ENCODE measurements around the gene ITPR1.

The ITPR1 gene

GRCh38 chr3:4531478-4532025, 38.4 kb downstream of the ITPR1 start:
- in situ Hi-C loops (cut with HindIII; ENCODE audit: low sequenced_read_pairs) = no loop called here
- no peak for DNase-seq (ENCODE audit: low read depth, low spot score)
- TF ChIP-seq, protein P1, sequence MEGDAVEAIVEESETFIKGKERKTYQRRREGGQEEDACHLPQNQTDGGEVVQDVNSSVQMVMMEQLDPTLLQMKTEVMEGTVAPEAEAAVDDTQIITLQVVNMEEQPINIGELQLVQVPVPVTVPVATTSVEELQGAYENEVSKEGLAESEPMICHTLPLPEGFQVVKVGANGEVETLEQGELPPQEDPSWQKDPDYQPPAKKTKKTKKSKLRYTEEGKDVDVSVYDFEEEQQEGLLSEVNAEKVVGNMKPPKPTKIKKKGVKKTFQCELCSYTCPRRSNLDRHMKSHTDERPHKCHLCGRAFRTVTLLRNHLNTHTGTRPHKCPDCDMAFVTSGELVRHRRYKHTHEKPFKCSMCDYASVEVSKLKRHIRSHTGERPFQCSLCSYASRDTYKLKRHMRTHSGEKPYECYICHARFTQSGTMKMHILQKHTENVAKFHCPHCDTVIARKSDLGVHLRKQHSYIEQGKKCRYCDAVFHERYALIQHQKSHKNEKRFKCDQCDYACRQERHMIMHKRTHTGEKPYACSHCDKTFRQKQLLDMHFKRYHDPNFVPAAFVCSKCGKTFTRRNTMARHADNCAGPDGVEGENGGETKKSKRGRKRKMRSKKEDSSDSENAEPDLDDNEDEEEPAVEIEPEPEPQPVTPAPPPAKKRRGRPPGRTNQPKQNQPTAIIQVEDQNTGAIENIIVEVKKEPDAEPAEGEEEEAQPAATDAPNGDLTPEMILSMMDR (IDR thresholded peaks at IDR 0.05; ENCODE audit: low read depth, low read length) = no peak
- H3K4me3 ChIP-seq (ENCODE audit: low read depth, low read length) = no peak overlapping the region

DNA sequence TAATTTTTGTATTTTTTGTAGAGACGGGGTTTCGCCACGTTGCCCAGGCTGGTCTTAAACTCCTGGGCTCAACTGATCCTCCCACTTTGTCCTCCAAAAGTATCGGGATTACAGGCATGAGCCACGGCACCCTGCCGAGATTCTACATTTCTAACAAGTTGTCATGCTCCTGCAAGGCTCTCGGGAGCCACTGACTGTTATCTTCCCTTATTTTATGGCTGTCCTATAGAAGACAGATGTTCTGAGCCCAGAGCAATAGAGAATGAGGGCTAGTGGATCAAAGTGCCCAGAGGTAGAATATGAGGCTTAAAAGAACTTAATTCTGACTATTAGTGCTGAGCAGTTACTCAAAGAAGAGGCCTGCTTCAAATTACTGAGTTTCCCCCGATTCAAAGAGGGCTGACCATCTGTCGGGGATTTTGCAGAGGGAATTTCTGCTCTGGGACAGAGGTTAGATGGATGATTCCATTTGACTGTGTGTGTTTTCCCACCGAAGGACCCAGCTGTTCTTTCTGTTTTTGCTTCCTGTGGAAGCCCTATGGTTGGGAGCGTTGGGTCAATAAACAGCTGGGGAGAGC, 39.5 kb downstream of the ITPR1 start:
- no peak overlapping the region for H3K4me3 ChIP-seq (ENCODE audit: low read depth, low read length)
- DNase-seq (ENCODE audit: low read depth, low spot score) = no peak
- TF ChIP-seq, protein P1 (IDR thresholded peaks at IDR 0.05; ENCODE audit: low read depth, low read length) = no peak
- in situ Hi-C loops (cut with HindIII; ENCODE audit: low sequenced_read_pairs) = no loop called here

GRCh38 chr3:4533489-4534443, 40.6 kb downstream of the ITPR1 start:
- TF ChIP-seq, protein P1 (IDR thresholded peaks at IDR 0.05; ENCODE audit: low read depth, low read length) = no peak
- in situ Hi-C loops (cut with HindIII; ENCODE audit: low sequenced_read_pairs) = no loop called here
- H3K4me3 ChIP-seq (ENCODE audit: low read depth, low read length) = no peak overlapping the region
- DNase-seq (ENCODE audit: low read depth, low spot score) = no peak

DNA sequence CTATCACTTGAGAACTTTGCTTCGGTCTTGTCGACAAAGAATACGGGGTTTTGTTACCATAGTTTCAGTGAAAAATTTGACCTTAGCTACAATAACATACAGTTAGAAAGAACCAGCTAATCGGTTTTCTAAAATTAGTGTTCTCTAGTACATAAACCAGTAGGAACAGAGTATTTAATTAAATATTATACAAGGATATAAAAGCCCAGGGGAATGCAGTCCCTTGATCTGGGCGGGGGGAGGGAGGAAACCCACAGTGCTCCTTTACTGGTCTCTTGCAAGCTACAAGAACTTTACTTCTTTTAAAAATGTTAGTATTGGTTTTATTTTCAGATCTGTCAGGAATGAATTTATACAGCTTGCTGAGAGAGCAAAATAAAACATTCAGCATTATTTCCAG, 41.8 kb downstream of the ITPR1 start:
- in situ Hi-C loops (cut with HindIII; ENCODE audit: low sequenced_read_pairs) = no loop called here
- no peak overlapping the region for H3K4me3 ChIP-seq (ENCODE audit: low read depth, low read length)
- TF ChIP-seq, protein P1 (IDR thresholded peaks at IDR 0.05; ENCODE audit: low read depth, low read length) = no peak
- DNase-seq (ENCODE audit: low read depth, low spot score) = no peak

- DNase-seq (ENCODE audit: low read depth, low spot score) = no peak
- in situ Hi-C loops (cut with HindIII; ENCODE audit: low sequenced_read_pairs) = no loop called here
- no peak overlapping the region for H3K4me3 ChIP-seq (ENCODE audit: low read depth, low read length)
- TF ChIP-seq, protein P1 (IDR thresholded peaks at IDR 0.05; ENCODE audit: low read depth, low read length) = no peak
These were observed 43.1 kb downstream of the ITPR1 start for GRCh38 chr3:4536260-4536659.

- no peak for DNase-seq (ENCODE audit: low read depth, low spot score)
- TF ChIP-seq, protein P1 (IDR thresholded peaks at IDR 0.05; ENCODE audit: low read depth, low read length) = no peak
- no peak overlapping the region for H3K4me3 ChIP-seq (ENCODE audit: low read depth, low read length)
- in situ Hi-C loops (cut with HindIII; ENCODE audit: low sequenced_read_pairs) = no loop called here
These were observed 47.1 kb downstream of the ITPR1 start for GRCh38 chr3:4540267-4540666.
